Measurements from ENCODE around the gene TRRAP.

TRRAP gene

DNA sequence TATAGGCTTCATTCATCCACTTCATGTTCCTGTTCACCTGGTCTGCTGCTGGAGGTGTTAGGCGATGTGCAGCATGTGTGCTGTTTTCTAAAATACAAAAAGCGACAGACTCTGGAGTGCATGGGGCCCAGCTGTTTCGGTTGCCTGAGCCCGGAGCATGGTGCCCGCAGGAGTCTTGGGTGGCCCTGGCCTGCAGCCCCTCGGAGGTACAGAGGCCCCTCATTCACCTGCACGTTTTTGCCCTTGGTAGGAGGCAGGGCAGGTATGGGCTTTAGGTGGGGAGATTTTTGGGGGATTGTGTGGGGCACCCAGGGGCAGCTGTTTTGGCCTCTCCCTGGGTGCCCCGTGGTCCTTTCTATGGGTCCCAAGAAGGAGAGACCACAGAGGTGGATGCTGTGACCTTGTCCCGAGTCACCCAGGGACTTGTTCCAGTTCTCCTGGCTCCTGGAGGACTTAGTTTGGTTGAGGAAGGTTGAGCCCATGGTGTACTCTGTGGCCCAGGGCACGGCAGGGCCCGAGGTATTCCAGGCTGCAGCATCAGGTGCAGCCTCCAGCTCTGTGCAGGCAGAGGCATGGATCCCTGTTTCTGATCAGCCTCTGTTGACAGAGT is 130.7 kb downstream of the TRRAP start:
- no peak for DNase-seq

DNA sequence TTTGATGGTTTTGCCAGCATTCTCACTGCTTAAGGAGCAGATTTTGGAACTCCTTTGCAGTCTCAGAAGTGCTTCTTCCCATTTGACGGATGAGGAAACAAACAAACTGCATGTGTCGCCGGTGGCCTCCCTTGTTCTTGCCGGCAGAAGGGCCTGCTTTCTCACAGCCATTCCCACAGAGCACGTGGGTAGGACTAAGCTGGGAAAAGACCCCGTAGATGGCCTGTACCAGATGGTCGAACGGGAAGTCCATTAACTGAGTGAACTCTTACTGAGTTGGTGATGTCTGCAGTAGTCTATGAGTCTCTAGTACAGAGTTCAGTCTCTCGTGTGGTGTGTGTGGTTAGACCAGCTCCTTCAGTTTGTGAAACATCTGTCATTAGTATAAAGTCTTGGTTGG is 131.9 kb downstream of the TRRAP start:
- no peak for DNase-seq

DNA sequence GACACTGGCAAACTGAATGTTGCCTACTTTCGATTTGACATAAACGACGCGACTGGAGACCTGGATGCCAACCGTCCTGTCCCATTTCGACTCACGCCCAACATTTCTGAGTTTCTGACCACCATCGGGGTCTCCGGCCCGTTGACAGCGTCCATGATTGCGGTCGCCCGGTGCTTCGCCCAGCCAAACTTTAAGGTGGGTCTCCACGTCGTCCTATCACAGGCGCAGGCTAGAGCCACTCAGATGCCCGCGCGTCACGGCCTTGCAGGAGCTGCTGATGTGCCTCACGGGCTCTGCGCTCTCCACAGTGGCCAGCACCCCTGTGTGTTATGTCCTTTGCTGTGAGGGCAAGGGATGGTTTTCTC is 133.0 kb downstream of the TRRAP start:
- no peak for DNase-seq

DNA sequence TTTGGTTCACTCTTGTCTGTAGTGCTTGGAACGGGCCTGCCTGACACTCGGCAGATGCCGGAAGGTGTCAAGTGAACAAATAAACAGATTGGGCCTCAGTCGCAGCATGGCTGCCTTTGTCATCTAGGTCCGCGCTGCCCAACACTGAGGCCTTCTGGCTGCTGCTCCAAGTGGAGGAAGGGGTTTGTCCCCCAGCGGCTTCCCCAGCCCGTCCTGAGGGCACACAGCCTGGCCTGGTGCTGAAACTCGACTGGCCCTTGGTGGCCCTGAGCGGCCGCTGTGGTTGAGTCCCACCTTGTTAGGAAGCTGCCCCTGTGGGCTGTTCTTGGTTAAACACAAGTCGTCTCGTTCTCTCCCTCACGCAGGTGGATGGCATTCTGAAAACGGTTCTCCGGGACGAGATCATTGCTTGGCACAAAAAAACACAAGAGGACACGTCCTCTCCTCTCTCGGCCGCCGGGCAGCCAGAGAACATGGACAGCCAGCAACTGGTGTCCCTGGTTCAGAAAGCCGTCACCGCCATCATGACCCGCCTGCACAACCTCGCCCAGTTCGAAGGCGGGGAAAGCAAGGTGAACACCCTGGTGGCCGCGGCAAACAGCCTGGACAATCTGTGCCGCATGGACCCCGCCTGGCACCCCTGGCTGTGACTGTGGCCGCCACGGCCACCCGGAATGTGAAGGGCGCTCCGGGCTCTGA is 133.5 kb downstream of the TRRAP start:
- DNase-seq, result no peak

DNA sequence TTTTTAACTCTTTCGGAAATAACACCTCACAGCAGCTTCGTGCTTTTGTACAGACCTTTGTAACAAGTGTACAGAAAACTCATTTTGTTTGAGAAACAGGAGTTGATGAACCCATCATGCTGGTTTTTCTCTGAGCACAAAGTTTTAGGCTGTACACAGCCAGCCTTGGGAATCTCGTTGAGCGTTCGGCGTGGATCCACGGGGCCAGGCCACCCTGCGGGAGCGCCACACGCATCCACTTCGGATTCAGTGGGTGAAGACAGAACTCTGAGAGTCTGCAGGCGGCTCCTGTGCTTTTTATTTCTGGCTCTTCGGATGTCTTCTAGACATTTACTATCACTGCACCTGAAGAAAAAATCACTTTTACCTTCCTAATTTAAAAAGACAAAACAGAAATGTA is 134.4 kb downstream of the TRRAP start:
- no peak for DNase-seq

DNA sequence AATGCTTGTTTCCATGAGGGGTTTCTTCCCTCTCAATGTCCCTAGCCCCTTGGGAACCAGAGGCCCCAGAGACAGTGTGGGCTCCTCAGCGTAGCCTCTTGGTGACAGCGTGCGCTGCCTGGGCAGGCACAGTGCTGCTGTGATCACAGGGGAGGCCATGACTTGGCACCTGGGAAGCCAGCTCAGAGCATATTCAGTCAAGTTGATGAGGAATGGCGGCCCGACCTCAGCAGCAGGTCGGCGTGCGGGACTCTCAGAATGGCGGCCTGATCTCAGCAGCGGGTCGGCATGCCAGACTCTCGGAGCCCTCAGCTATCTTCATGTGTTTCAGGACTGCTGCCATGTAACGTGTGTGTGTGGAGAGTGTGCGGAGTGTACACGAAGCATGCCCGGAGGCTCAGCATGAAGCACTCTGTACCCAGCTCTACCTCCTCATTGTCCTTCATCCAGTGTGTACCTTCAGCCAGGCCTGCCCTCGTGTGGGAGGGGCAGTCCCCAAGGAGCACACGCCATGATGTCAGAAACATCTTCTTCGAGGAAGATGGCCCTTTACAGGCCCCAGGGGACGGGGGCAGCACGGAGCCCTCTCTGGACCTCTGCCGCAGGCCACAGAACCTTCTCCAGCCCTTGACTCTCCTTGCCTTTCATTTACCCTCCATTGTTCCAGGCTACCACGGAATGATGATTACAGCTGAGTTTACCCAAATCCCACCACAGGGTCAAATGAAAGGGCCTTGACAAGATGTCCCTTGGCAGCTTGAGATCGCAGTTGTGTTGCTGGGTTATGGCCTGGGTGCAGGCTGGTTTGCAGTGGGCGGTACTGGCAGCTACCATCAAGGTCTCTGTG is 135.2 kb downstream of the TRRAP start:
- DNase-seq, result no peak

DNA sequence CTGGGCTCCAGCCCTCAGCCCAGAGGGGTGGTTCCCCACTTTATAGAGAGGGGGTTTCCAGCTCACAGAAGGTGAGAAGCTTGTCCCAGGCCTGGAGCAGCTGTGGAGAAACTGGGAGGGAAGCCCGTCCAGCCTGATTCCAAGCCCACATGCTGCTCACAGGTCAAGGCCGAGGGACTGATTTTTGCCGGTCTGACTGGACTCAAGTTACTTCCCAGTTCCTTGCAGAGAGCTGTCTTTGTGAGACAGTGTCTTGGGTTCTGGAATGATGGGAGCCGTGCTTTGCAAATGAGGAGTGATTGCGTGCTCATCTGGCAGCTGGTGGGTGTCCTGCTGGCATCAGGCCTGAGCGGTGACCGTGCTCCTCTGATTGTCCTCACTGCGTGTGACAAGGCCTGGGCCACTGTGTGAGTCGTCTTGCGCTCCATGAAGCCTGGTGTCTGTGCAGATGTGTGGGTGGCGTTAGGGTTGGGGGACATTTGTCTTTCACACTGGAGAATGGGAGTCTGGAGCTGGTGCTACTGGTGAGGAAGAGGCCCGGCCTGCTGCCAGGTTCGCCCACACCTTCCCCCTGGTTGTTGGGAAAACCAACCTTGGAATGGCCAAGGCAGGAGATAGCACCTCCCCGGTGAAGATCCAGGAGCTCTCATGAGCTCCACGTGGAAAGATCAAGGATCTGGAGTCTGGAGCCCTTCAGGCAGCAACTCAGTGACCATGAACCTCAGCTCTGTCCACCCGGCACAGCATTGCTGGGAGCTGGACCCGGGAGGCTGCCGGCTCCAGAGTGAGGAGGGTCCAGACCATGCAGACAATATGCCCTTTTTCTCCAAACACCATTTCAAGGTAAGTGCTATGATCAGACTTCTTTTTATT is 136.0 kb downstream of the TRRAP start:
- DNase-seq, result no peak

DNA sequence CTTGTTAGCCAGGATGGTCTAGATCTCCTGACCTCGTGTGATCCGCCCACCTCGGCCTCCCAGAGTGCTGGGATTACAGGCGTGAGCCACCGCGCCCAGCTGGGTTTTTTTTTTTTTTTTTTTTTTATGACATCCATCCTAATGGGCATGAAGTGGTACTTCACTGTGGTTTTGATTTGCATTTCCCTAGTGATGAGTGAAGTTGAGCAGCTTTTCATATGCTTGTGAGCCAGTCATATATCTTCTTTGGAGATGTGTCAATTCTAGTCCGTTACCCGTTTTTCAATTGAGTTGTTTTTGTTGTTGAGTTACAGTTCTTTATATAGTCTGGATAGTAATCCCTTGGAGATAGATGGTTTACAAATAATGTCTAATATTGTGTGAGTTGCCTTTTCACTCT is 137.9 kb downstream of the TRRAP start:
- no peak for DNase-seq

DNA sequence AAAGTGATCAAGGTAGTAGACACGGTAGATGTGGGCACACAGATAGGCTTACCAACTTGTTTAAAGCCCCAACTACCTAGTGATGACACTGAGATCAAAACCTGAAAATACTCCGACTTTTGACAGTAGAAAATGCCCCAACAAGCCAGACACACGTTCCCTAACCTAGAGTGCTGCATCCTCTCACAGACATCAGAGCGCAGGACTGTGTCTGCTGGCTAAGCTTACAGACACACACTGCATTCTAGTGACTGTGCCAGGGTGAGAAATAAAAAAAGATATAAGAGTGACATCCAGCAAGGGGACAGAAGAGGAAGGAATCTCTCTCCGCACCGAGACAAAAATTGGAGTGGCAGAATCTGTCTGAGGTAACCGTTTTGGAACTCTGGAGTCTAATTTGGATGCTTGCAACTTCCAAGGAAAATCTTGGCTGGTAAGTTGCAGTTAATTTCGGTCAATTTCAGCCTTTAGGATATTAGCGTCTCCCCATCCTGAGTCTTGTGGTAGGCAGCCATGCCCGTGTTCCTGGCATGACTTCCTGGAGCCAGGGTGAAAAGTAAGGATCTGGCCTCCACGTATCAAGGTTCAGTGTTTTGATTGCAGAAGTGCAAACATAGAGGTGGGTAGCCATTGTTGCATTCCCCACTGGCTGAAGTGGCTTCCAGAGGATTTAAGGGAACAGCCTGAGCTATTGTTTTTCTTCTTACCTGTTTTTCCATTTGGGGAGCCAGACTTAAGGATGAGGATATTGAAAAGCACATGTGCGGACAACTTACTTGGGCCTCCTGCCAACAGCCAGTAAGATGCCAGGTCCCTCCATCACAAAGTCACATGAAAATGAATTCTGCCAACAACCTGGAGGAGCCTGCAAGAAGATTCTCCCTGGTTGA is 141.4 kb downstream of the TRRAP start:
- DNase-seq, result no peak

DNA sequence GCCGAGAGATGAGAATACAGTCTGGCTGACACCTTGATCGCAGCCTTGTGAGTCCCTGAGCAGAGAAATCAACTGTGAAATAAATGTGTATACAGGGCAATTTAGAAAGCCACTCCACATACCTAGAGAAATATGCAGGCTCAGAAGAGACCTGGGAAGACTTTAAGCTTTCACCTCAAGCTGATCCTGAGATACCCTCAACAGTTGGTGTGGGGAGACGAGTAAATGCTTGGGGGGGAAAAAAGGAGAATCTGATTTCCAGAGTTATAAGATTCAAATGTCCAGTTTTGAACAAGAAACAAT is 142.0 kb downstream of the TRRAP start:
- no peak for DNase-seq

DNA sequence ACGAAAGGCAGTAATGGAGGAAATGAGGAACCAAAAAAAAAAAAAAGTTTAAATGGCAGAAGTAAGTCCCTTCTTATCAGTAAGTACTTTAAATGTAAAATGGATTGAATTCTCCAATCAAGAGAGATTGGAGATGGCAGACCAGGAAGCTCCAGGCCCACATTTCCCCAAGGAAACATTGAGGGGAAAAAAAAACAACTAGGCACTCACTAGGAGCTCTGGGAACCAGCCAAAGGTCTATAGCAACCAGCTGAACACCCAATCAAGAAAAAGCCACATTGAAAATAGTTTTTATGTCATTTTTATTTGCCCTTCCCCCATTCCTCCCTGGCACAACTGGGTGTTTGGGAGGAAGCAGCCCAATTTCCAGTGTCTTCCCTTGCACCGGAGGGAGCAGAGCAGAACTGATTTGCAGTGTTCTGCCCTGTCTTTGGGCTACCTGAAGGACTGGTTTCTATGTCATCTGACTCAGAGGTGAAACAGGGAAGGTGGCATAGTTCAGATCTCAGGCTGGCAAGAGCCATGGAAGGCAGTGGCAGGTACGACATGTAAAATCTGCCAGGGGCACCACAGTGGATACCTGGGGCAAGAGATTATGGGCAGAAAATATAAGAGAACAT is 143.7 kb downstream of the TRRAP start:
- no peak for DNase-seq

DNA sequence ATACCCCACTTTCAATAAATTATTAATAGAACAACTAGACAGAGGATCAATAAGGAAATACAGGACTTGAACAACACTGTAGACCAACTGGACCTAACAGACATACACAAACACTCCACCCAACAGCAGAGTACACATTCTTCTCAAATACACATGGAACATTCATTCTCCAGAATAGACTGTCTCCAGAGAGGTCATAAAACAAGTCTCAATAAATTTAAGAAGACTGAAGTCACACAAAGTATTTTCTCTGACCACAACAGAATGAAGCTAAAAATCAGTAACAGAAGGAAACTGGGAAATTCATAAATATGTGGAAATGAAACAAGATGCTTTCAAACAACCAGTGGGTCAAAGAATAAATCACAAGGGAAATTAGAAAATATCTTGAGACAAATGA is 145.7 kb downstream of the TRRAP start:
- DNase-seq, result no peak

DNA sequence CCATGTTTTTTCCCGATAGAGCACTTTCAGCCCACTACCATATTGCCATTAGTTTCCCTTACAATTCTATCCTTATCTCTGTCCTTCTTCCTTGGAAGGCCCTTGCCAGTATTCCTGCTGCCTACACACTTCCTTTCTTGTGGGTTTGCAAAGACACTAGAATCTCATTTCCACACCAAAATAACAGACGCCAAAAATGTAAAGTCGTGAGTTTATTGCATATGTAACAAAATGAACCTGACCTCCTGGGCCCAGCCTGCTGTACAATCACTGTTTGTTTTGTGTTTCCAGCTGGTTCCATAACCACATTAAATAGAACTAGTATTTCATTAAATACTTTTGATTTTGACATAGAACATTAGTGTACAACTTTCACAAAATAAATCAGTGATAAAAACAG is 148.9 kb downstream of the TRRAP start:
- DNase-seq, result no peak

DNA sequence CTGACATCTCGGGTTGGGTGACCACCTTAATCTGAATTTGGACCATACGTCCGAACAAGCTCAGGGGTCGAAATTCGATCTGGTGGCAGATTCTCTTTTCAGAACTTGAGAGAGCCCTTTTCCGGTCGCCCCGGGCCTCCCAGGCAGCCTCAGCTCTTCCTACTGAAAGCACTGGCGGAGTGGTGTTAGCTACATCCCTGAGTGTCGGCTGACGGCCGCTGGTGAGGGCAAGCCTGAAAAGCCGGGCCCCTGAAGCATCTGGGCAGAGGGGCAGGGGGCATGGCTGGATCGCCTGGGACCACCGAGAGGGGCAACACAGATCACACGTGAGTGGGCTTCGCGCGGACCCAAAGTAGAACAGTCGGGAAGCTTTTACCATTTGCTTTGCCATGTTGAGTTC is 149.5 kb downstream of the TRRAP start:
- DNase-seq, result no peak

DNA sequence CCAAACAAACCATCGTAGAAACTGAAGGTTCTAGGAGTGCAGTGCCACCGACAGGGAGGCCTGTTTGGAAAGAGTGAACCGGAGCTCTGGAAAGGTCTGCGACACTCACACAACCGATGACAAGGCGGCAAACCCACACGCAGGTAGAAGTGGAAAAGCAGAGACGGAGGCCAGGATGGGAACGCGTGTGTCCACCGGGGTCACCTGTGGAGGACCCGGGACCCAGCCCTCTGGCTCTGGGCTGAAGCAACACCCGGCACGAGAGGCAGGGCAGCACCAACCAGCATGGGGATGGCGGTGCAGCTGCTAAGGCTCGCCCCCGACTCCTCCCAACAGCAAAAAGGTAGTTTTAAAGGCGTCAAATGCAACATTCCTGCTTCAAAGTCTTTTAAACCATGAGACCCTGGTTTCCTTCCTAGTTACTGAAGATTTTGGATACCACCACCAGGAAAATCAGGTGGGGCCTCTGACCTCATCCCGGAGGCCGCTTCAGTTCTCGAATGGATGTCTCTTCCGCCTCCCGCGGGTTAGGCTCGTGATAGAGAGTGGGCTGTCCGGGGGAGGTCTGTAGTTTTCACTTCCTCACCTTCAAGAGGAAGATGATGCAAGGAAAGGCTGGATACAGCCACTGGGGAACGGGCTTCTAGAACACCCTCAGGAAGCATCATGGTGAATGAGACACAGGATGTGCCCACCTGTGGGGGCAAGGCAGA is 150.1 kb downstream of the TRRAP start:
- no peak for DNase-seq

DNA sequence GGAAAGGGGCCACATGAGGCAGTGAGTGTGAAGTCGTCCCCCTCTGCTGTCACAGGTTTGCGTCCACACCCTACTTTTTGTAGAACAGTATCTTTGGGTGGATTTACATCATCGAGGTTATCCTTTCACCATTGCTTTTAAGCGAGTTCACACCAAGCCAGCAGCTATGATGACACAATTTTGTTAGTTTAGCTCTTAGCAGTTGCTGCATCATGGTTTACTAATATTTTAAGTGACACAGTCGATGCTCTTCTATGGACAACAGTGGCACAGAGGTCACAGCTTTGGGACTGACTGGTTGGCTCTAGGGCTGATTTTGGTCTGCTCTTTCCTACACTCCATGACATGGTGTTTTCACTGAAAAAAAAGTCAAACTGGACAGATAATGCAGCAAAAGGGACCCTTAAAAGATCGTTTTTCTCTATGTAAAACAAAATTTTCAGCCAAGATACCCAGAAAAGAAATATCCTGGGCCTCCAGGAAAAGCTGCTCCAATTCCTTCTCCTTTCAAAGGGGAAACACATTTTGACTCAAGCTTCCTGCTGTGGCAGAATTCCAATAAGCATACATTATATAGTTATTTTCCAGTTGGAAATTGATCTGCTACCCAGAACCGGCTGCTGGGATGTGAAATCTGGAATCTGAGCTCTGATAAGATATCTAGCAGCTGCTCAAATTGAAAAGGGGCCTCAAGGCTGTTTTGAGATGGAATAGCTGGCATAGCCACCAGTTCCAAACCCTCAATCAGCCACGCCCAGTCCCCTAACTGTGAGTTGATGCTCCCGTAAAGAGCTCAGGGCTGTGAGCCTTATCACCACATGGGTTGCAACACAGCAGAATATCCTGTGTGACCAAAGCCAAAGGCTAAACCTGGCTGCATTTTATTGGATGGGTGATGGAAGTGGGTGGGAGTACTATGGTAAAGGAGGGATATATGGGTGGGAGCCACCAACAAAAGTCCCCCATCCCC is 151.4 kb downstream of the TRRAP start:
- DNase-seq, result no peak

DNA sequence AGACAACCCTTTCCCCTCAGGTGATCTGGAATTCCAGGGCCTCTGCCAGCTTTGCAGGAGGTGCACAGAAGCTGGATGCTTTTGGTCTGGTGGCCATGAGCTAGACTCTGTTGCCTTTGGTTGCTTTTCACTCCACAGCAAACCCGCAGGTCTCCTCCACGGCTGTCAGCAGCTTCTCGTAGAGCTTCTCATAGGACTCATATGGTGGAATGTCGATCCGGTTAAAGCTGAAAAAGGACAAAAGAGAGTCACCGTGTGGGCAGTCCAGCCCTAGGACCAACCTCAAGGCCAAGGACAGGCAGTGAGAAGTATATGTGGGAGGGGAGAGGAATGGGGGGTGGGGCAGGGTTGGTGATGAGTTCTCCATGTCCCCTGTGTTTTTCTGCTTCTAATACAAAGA is 152.1 kb downstream of the TRRAP start:
- DNase-seq, result no peak

DNA sequence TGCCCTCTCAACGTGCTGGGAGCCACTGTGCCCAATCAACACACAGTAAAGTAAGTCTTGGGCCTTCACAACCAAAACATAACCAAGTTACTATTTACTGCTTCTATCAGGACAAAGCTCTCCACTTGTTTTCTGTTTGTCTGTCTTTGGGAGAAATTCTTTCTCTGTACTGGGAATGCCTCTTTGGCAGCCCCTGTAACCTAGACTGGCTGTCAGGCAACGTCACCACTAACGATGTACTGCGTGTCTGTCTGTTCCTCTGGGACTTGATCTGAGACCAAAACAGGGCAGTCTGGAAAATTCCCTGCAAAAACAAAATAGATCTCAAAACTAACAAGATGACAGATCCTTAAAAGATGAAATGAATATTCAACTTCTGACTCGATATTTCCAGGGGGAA is 152.6 kb downstream of the TRRAP start:
- DNase-seq, result no peak

DNA sequence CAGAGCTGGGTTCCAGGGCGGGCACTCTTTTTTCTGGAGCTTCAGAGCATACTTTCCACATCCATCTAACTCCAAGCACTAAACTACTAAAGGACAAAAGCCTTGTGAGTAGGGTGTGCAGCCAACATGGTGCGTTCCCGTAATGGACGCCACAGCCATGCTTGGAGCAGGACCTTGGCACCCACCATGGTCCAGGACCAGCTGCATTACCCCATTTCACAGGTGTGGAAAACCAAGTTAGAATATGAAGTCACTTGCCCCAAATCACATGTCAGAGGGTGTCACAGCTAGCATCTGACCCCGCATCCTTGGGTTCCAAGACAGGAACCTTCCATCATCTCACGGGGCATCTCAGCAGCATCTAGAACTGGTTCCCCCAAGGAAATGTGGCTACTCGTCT is 153.2 kb downstream of the TRRAP start:
- no peak for DNase-seq

DNA sequence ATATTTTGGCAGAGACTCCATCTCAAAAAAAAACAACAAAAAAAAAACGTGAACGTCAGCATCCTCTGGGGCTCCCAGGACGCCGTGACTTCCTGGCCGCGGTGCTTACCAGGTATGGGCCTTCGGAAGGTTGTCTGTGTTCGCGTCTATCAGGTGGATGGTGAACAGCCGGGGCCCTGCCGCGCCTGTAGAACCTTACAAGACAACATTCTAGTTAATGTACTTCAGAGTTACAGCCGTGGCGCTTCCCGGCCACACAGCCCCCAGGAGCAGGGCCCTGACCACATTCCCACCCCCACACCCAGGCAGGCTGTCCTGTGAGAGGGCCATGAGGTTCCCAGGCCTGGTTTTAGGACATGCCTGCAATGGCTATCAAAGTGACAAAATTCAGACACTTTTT is 154.6 kb downstream of the TRRAP start:
- DNase-seq, result no peak
